AG10803 (cell line): ENCODE data around the gene FOXJ3.

Experiments
- DNase-seq: peaks from one replicate; pipeline ENCODE4 v3.0.0; 2010; ENCODE audit warnings: low read depth
- H3K4me3 ChIP-seq: 2 replicates; pipeline ENCODE4 v1.5.1; 2011; ENCODE audit warnings: mild to moderate bottlenecking, low read length, control low read depth
- TF ChIP-seq, protein P1 (sequence below): conservative IDR thresholded peaks from 2 replicates; pipeline ENCODE4 v1.5.1; 2011; ENCODE audit warnings: mild to moderate bottlenecking, low read length, control low read depth, inconsistent platforms

Gene FOXJ3

DNA sequence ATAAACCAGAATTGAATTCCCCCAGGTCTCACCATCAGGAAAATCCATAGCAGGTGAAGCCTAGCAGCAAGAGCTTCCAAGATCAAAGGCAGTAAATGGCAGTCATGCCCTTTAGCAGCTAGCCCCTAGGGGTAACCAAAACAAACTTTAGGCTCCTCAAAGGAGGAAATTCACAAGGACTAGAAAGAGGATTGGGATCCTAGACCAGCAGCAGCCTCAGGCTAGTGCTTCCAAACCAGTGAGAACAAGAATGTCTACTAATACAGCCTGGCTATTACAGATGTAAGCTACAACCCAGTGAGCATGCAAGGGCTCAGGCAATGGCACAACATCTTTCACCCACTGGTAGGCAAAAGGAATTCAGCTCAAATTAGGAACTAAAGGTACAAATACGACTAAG, 34.4 kb upstream of the FOXJ3 start:
- TF ChIP-seq, protein P1, sequence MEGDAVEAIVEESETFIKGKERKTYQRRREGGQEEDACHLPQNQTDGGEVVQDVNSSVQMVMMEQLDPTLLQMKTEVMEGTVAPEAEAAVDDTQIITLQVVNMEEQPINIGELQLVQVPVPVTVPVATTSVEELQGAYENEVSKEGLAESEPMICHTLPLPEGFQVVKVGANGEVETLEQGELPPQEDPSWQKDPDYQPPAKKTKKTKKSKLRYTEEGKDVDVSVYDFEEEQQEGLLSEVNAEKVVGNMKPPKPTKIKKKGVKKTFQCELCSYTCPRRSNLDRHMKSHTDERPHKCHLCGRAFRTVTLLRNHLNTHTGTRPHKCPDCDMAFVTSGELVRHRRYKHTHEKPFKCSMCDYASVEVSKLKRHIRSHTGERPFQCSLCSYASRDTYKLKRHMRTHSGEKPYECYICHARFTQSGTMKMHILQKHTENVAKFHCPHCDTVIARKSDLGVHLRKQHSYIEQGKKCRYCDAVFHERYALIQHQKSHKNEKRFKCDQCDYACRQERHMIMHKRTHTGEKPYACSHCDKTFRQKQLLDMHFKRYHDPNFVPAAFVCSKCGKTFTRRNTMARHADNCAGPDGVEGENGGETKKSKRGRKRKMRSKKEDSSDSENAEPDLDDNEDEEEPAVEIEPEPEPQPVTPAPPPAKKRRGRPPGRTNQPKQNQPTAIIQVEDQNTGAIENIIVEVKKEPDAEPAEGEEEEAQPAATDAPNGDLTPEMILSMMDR: no peak
- H3K4me3 ChIP-seq: no peak overlapping the region
- no peak for DNase-seq

DNA sequence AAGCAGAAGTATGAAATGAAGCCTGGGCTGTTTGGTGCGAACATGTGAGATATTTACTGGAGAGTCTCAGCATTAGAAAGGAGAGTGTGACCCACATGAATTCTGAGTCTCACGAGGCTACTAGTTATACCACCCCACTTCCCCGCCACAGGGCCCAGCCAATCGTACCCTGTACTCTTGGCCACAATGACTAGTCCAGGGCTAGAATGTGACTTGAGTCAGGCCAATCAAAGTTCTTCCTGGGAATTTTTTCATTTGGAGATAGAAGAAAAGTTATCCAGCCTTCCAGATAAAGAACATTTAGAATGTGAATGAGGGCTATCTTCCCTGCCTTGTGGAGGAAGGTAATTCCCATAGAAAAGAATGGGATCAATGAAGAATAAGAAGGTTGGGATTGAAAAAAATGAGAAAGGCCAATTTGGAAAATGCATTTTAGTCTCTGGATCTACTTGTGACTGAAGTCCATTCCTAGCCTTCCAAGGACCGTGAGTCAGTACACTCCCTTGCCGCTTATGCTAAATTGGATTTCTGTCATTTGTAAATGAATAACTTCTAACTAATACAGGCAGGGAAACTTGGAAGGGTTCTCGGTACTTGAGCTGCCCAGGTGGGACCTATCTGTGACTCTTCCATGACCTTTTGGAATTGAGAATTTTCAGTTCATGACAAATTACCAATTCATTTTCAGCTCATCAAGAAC, 33.2 kb upstream of the FOXJ3 start:
- TF ChIP-seq, protein P1: no peak
- no peak for DNase-seq
- H3K4me3 ChIP-seq: no peak overlapping the region

- DNase-seq: no peak
- TF ChIP-seq, protein P1: no peak
- no peak overlapping the region for H3K4me3 ChIP-seq
Measured at GRCh38 chr1:42365118-42365517, 30.1 kb upstream of the FOXJ3 start.

- no peak overlapping the region for H3K4me3 ChIP-seq
- TF ChIP-seq, protein P1: no peak
- no peak for DNase-seq
Measured at GRCh38 chr1:42364542-42364941, 29.5 kb upstream of the FOXJ3 start.

- TF ChIP-seq, protein P1: no peak
- no peak overlapping the region for H3K4me3 ChIP-seq
- no peak for DNase-seq
Measured at GRCh38 chr1:42364089-42364488, 29.1 kb upstream of the FOXJ3 start.

GRCh38 chr1:42359466-42359865, 24.4 kb upstream of the FOXJ3 start:
- TF ChIP-seq, protein P1: no peak
- DNase-seq: no peak
- no peak overlapping the region for H3K4me3 ChIP-seq

GRCh38 chr1:42358791-42359190, 23.8 kb upstream of the FOXJ3 start:
- no peak overlapping the region for H3K4me3 ChIP-seq
- TF ChIP-seq, protein P1: no peak
- no peak for DNase-seq
